ENCODE data around the gene BPIFA3. TPM values are rescaled to one million over a fixed set of nuclear protein-coding genes. Genes with fewer than 3 reads are reported as not detected.

Gene BPIFA3
- total RNA-seq, 1 donor from 2014 or later = not detected

DNA sequence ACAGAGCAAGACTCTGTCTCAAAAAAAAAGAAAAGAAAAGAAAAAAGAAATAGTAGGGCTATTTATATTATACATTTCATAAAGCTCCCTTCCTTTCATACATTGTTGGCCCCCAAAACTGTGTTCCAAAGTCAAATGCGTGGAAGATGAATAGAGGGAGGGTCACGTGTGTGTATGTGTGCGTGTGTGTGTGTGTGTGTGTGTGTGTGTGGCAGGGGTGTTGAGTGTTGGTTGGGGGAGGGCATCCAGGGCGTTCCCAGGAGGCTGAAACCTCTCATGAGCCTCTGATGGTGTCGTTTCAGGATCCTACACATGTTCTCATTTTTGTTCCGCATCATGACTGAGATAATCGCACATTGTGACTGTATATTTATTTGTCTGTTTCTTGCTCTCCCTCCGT, 58.1 kb downstream of the BPIFA3 start:
- Histone ChIP-seq H3K27ac (no peak overlapping the region), H3K9me3 (no peaks in the 10 kb centered on the region), H3K4me3 (no peak overlapping the region), H3K27me3 (no peaks in the 10 kb centered on the region), H3K4me1 (no peaks in the 10 kb centered on the region), H3K36me3 (no peaks in the 10 kb centered on the region)
- TF ChIP-seq, protein P1, sequence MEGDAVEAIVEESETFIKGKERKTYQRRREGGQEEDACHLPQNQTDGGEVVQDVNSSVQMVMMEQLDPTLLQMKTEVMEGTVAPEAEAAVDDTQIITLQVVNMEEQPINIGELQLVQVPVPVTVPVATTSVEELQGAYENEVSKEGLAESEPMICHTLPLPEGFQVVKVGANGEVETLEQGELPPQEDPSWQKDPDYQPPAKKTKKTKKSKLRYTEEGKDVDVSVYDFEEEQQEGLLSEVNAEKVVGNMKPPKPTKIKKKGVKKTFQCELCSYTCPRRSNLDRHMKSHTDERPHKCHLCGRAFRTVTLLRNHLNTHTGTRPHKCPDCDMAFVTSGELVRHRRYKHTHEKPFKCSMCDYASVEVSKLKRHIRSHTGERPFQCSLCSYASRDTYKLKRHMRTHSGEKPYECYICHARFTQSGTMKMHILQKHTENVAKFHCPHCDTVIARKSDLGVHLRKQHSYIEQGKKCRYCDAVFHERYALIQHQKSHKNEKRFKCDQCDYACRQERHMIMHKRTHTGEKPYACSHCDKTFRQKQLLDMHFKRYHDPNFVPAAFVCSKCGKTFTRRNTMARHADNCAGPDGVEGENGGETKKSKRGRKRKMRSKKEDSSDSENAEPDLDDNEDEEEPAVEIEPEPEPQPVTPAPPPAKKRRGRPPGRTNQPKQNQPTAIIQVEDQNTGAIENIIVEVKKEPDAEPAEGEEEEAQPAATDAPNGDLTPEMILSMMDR (IDR thresholded peaks at IDR 0.05) = no peak
- intact Hi-C loops (cut with DNase I) = no loop called here
- DNase-seq (ENCODE audit: low spot score in 2 of 2) = no peak

DNA sequence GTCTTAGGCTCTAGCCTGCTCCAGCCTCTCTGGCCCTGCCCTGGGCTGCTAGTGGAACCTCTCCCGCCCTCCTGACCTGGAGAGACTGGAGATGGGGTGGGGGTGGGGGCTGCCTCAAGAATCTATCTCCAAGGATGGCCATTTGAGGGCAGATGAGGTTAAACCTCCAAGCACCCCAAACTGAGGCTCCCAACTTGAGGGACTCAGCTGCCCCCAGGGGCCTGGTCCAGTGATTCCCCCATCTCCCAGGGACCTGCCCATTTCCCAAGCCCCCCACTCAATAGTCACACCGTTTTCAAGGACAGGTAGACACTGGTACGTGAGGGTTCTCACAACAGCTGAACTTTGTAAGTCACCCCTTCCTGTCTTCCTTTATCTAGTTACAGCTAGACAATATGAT, 58.7 kb downstream of the BPIFA3 start:
- no peak for DNase-seq (ENCODE audit: low spot score in 2 of 2)
- intact Hi-C loops (cut with DNase I) = no loop called here
- TF ChIP-seq, protein P1 (IDR thresholded peaks at IDR 0.05) = no peak

DNA sequence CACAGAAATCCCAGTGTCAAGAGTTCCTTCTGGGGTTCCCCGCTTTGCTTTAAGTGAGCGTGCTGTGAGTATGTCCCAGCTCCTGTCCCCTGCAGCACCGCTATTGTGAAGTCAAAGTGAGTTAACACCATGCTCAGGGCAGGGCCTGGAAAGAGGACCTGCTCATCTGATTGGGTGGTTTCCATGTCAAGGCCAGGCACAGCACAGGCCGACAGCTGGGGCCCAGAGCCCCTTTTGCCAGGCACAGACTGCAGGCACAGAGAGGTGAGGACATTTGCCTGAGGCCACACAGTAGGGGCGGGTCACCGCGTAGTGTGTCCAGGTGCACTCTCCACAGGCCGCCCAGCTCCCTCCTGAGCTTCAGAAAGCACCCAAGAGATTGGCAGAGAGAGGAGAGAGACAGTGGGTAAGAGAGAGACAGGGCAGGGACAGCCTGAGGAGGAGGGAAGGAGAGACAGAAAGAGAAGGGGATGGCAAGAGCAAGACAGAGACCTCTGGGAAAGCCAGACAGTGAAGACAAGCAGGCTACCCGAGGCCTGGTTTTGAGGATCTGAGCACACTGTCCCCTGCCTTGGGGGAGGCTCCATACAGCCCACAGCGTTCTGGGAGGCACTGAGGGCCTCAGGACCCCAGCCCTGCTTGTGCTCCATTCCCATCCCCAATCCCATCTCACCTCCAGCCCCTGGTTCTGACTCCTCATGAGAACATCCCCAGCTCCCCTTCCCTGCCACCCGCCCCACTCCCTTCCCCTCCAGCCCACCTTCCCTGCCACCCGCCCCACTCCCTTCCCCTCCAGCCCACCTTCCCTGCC, 59.4 kb downstream of the BPIFA3 start:
- intact Hi-C loops (cut with DNase I) = no loop called here
- no peaks in the 10 kb centered on the region for H3K27me3 ChIP-seq
- TF ChIP-seq, protein P1 (IDR thresholded peaks at IDR 0.05) = no peak
- no peaks in the 10 kb centered on the region for H3K9me3 ChIP-seq
- H3K27ac ChIP-seq = no peak overlapping the region
- H3K4me1 ChIP-seq = no peaks in the 10 kb centered on the region
- DNase-seq (ENCODE audit: low spot score in 2 of 2) = no peak
- no peaks in the 10 kb centered on the region for H3K36me3 ChIP-seq
- no peak overlapping the region for H3K4me3 ChIP-seq

More for the DNA sequence above, 58.7 kb downstream of the BPIFA3 start:
- Histone ChIP-seq H3K36me3 (no peaks in the 10 kb centered on the region), H3K9me3 (no peaks in the 10 kb centered on the region), H3K4me3 (no peak overlapping the region), H3K27me3 (no peaks in the 10 kb centered on the region), H3K4me1 (no peaks in the 10 kb centered on the region), H3K27ac (no peak overlapping the region)

Other genes with a start within 250 kb of the BPIFA3 start
- gene SUN5, start 212.9 kb upstream of the BPIFA3 start, total RNA-seq = not detected
- not detected for gene BPIFB2, start 209.6 kb upstream of the BPIFA3 start, total RNA-seq
- not detected for gene BPIFB6, start 185.7 kb upstream of the BPIFA3 start, total RNA-seq
- gene BPIFB3, start 163.4 kb upstream of the BPIFA3 start, total RNA-seq = not detected
- not detected for gene BPIFB4, start 137.7 kb upstream of the BPIFA3 start, total RNA-seq
- gene BPIFA2, start 49.2 kb upstream of the BPIFA3 start, total RNA-seq = not detected
- gene BPIFA1, start 18.6 kb downstream of the BPIFA3 start, total RNA-seq = not detected
- not detected for gene BPIFB1, start 65.9 kb downstream of the BPIFA3 start, total RNA-seq
- 42.8 TPM for gene CDK5RAP1, start 184.2 kb downstream of the BPIFA3 start, total RNA-seq
- gene SNTA1, start 226.4 kb downstream of the BPIFA3 start, total RNA-seq = 108 TPM

Data from ascending aorta (tissue), 2 donors.